ENCODE measurements around the gene NSMF. TPM values are rescaled to one million over a fixed set of nuclear protein-coding genes. Genes with fewer than 3 reads are reported as not detected.

NSMF gene
- total RNA-seq, 1 donor from 2014 or later = 85.3 TPM

GRCh38 chr9:137498720-137499150 lies 39.6 kb upstream of the NSMF start:
- Mint-ChIP-seq H3K4me1 (peaks cover 2% of the 10 kb centered on the region), H3K9me3 (peaks cover 7% of the 10 kb centered on the region), H3K27me3 (ENCODE audit: low read depth) (peaks cover 8% of the 10 kb centered on the region), H3K36me3 (peaks cover 2% of the 10 kb centered on the region), H3K27ac (no peak overlapping the region), H3K4me3 (no peak overlapping the region)
- DNase-seq (ENCODE audit: low spot score in 2 of 2, unreplicated experiment in 2 of 2) = no peak
- TF ChIP-seq CTCF (IDR thresholded peaks at IDR 0.05; ENCODE audit: unreplicated experiment) = no peak

- no peak overlapping the region for H3K27ac Mint-ChIP-seq
- H3K27me3 Mint-ChIP-seq (ENCODE audit: low read depth) = peaks cover 8% of the 10 kb centered on the region
- peaks cover 6% of the 10 kb centered on the region for H3K9me3 Mint-ChIP-seq
- no peak for TF ChIP-seq CTCF (IDR thresholded peaks at IDR 0.05; ENCODE audit: unreplicated experiment)
- H3K4me1 Mint-ChIP-seq = peaks cover 2% of the 10 kb centered on the region
- no peak overlapping the region for H3K4me3 Mint-ChIP-seq
- peaks cover 2% of the 10 kb centered on the region for H3K36me3 Mint-ChIP-seq
- DNase-seq (ENCODE audit: low spot score in 2 of 2, unreplicated experiment in 2 of 2) = no peak
Observed at GRCh38 chr9:137497921-137498719, 39.0 kb upstream of the NSMF start.

GRCh38 chr9:137496601-137497375 lies 37.7 kb upstream of the NSMF start:
- peaks cover 2% of the 10 kb centered on the region for H3K4me1 Mint-ChIP-seq
- no peak overlapping the region for H3K27ac Mint-ChIP-seq
- no peak for DNase-seq (ENCODE audit: low spot score in 2 of 2, unreplicated experiment in 2 of 2)
- no peak overlapping the region for H3K4me3 Mint-ChIP-seq
- TF ChIP-seq CTCF (IDR thresholded peaks at IDR 0.05; ENCODE audit: unreplicated experiment) = no peak
- H3K36me3 Mint-ChIP-seq = peaks cover 2% of the 10 kb centered on the region
- no peaks in the 10 kb centered on the region for H3K9me3 Mint-ChIP-seq
- peaks cover 2% of the 10 kb centered on the region for H3K27me3 Mint-ChIP-seq (ENCODE audit: low read depth)

- TF ChIP-seq CTCF (IDR thresholded peaks at IDR 0.05; ENCODE audit: unreplicated experiment) = no peak
- H3K4me3 Mint-ChIP-seq = no peak overlapping the region
- H3K9me3 Mint-ChIP-seq = no peaks in the 10 kb centered on the region
- H3K4me1 Mint-ChIP-seq = no peaks in the 10 kb centered on the region
- no peak overlapping the region for H3K27ac Mint-ChIP-seq
- no peaks in the 10 kb centered on the region for H3K27me3 Mint-ChIP-seq (ENCODE audit: low read depth)
- no peak for DNase-seq (ENCODE audit: low spot score in 2 of 2, unreplicated experiment in 2 of 2)
- H3K36me3 Mint-ChIP-seq = no peaks in the 10 kb centered on the region
Observed at GRCh38 chr9:137494550-137495351, 35.6 kb upstream of the NSMF start.

GRCh38 chr9:137494104-137494544 lies 35.0 kb upstream of the NSMF start:
- Mint-ChIP-seq H3K27me3 (ENCODE audit: low read depth) (no peaks in the 10 kb centered on the region), H3K9me3 (no peaks in the 10 kb centered on the region), H3K4me3 (no peak overlapping the region)

More at GRCh38 chr9:137494104-137494544, 35.0 kb upstream of the NSMF start:
- Mint-ChIP-seq H3K36me3 (no peaks in the 10 kb centered on the region), H3K4me1 (no peaks in the 10 kb centered on the region), H3K27ac (no peak overlapping the region)
- TF ChIP-seq CTCF (IDR thresholded peaks at IDR 0.05; ENCODE audit: unreplicated experiment) = no peak
- DNase-seq (ENCODE audit: low spot score in 2 of 2, unreplicated experiment in 2 of 2) = no peak
